Activated CD4-positive, alpha-beta T cell treated with anti-CD3 and anti-CD28 coated beads, Interleukin-2, amount 10 ng/mL, durations not matched to agents 24 days and 14 days (primary cell): Measurements from ENCODE around the gene AS3MT. TPM values are rescaled to one million over a fixed set of nuclear protein-coding genes. Genes with fewer than 3 reads are reported as not detected.
"Not testable (repeated sequence)": the region's sequence is repeated elsewhere in the genome, so short reads cannot be mapped to it uniquely, and the experiment has no call there.

Experiments
- DNase-seq: peaks from one replicate; pipeline ENCODE4 v3.0.0; 2022
- H3K27ac Mint-ChIP-seq: one replicate; pipeline ENCODE4 v1.8.0; 2022; ENCODE audit warnings: mild to moderate bottlenecking, mixed read lengths
- H3K27me3 Mint-ChIP-seq: one replicate; pipeline ENCODE4 v1.8.0; 2022; ENCODE audit warnings: mixed read lengths
- H3K36me3 Mint-ChIP-seq: one replicate; pipeline ENCODE4 v1.8.0; 2022; ENCODE audit warnings: low read depth, mild to moderate bottlenecking, mixed read lengths
- H3K4me1 Mint-ChIP-seq: one replicate; pipeline ENCODE4 v1.8.0; 2021; ENCODE audit warnings: mixed read lengths
- H3K4me3 Mint-ChIP-seq: one replicate; pipeline ENCODE4 v1.8.0; 2022; ENCODE audit warnings: mild to moderate bottlenecking, moderate library complexity, mixed read lengths
- H3K9me3 Mint-ChIP-seq: one replicate; pipeline ENCODE4 v1.8.0; 2021; ENCODE audit warnings: mixed read lengths
- intact Hi-C: fragments of 100-400 bp; cut with micrococcal nuclease; formaldehyde crosslinking; loops from one replicate; pipeline ENCODE4 v1.15.1; 2023
- total RNA-seq: library from RNA; stranded (reverse); gene quantifications from 2 replicates; pipeline ENCODE4 v1.2.3, GENCODE V29; 2022

AS3MT gene, protein sequence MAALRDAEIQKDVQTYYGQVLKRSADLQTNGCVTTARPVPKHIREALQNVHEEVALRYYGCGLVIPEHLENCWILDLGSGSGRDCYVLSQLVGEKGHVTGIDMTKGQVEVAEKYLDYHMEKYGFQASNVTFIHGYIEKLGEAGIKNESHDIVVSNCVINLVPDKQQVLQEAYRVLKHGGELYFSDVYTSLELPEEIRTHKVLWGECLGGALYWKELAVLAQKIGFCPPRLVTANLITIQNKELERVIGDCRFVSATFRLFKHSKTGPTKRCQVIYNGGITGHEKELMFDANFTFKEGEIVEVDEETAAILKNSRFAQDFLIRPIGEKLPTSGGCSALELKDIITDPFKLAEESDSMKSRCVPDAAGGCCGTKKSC
- 0.57 and 0.79 TPM in 2 replicates for total RNA-seq

DNA sequence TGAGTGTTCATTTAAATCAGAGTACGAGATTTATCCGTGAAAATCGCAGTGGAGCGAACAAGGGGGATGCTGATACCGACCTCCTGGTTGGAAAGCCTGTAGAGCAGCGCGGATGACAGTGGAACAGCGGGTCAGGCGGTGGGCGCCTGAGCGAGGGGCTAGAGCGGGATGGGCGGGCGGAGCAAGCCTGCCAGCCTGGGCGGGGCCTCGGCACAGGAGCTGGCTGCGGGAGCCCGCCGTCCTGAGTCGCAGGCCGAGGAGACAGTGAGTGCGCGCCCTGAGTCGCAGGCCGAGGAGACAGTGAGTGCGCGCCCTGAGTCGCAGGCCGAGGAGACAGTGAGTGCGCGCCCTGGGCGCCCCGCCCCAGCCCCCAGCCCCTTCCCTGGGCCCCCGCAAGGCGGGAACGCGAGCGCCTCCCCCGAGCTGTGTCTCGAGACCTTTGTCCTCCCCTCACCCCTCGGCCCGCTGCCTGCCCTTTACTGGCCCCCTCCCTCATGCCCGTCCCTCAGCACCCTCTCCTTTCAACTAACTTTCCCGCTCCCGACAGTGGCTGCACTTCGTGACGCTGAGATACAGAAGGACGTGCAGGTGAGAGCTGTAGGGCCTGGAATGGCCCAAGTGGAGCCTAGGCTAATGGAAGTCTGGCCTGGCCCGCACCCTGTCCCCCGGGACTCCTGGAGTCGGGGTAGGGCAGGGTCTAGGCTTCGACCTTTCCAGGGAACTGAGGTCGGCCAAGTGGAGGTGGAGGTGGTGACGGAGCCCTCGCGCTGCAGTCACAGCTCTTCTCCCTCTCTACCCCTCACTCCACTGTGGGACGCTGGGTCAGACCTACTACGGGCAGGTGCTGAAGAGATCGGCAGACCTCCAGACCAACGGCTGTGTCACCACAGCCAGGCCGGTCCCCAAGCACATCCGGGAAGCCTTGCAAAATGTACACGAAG is at the start of gene AS3MT:
TSS of gene AS3MT (plus strand) at position 213 of the 941 bp plus-strand sequence. CDS start at position 336, 123 bp downstream.
- intact Hi-C loops, result no loop called here
- Mint-ChIP-seq H3K27me3 (peaks cover 22% of the 10 kb centered on the region), H3K9me3 (no peaks in the 10 kb centered on the region), H3K36me3 (no peaks in the 10 kb centered on the region), H3K4me3 (peak within 1 kb of the TSS; percentile 76), H3K27ac (no peak within 1 kb of the TSS), H3K4me1 (peaks cover 6% of the 10 kb centered on the region)
- DNase-seq, result peak; percentile 72

DNA sequence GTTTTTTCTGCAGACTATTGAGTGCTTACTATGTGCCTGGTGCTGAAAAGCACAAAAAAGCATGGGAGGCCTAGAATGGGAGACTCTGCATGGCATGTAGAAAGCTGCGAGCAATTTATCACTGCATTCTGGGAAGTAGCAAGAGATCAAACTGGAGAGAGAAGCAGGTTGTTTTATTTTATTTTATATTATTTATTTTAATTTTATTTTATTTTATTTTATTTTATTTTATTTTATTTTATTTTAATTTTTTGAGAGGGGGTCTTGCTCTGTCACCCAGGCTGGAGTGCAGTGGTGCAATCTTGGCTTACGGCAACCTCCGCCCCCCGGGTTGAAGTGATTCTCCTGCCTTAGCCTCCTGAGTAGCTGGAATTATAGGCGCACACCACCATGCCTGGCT is 49.3 kb upstream of the AS3MT start:
- H3K27me3 Mint-ChIP-seq, H3K36me3 Mint-ChIP-seq, H3K27ac Mint-ChIP-seq, DNase-seq, H3K4me3 Mint-ChIP-seq, H3K9me3 Mint-ChIP-seq, H3K4me1 Mint-ChIP-seq, intact Hi-C loops: not testable (repeated sequence)

DNA sequence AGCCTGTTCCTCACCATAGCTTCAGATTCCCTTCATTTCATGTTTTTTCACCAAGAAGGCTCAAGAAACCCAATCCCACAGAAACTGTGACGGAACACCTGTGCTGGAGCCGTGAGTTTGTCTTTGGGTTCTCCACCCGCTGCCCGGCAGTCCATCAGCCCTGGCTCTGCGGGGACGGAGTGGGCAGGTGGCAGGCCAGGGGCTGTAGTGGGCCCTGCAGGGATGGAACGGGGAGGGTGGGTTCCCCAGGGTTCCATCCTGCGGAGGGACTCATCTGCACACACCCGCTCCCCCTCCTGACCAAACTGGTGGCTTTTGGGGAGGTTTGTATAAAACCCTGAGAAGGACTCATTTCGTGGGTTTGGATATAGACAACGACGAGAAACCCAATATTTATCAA is 47.0 kb upstream of the AS3MT start:
- no peak overlapping the region for H3K4me3 Mint-ChIP-seq
- no peak overlapping the region for H3K27ac Mint-ChIP-seq
- H3K36me3 Mint-ChIP-seq, result no peaks in the 10 kb centered on the region
- no peak for DNase-seq
- intact Hi-C loops, result no loop called here
- H3K27me3 Mint-ChIP-seq, result no peaks in the 10 kb centered on the region
- no peaks in the 10 kb centered on the region for H3K4me1 Mint-ChIP-seq
- H3K9me3 Mint-ChIP-seq, result no peaks in the 10 kb centered on the region

DNA sequence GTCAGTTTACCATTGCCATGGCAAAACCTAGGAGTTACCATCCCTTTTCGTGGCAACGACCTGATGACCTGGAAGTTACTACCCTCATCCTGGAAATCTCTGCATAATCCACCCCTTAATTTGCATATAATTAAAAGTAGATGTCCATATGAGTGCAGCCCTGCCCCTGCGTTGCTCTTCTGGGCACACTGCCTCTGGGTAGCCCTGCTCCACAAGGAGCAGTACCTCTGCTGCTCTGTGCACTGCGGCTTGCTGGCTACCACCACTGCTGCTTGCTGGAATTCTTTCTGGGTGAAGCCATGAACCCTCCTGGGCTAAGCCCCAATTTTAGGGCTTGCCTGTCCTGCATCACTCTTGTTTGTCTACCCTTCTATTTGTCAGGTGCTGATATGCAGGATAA is 44.6 kb upstream of the AS3MT start:
- Mint-ChIP-seq H3K4me3 (no peak overlapping the region), H3K27ac (no peak overlapping the region), H3K4me1 (no peaks in the 10 kb centered on the region), H3K27me3 (no peaks in the 10 kb centered on the region), H3K9me3 (no peaks in the 10 kb centered on the region), H3K36me3 (no peaks in the 10 kb centered on the region)
- intact Hi-C loops, result no loop called here
- no peak for DNase-seq

DNA sequence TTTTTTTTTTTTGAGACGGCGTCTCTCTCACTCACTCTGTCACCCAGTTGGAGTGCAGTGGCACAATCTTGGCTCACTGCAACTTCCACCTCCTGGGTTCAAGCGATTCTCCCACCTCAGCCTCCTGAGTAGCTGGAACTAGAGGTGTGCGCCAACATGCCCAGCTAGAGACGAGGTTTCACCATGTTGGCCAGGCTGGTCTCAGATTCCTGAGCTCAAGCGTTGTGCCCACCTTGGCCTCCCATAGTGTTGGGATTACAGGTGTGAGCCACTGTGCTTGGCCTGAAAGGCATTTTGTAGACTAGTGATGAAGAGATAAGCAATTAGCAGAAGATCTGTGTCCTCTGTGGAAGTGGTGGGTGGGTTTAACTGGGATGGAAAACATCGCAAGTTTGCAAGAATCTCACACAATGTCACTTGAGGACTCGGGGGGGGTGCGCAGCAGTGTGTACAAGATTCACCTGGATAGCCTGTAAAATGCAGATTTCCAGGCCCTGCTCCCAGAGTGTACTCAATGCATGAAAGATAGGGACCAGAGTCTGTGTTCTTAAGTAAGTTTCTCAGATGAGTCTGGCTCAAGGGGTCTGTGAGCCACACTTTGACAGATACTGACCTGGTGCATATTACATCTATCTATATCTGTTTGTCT is 43.0 kb upstream of the AS3MT start:
- Mint-ChIP-seq H3K9me3 (no peaks in the 10 kb centered on the region), H3K36me3 (no peaks in the 10 kb centered on the region), H3K4me1 (no peaks in the 10 kb centered on the region), H3K27me3 (no peaks in the 10 kb centered on the region), H3K4me3 (no peak overlapping the region), H3K27ac (no peak overlapping the region)
- intact Hi-C loops, result no loop called here
- DNase-seq, result no peak

DNA sequence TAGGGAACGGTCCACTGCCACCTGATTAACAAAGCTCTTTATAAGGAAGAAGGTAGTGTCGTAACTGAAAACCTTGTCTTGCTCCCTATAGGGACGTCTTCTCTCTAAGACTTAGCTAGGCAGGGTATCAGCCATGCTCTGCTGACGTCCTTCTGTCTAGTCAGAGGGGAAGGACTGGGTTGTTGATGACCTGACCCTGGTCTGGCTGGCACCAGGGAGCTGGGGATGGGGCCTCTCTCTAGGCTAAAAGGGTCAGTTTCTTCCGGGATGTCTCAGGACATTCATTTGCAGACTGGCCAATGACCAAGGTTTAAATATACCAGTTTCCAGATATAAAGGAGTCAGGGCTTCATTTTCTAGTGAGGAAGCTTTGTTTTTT is 41.7 kb upstream of the AS3MT start:
- Mint-ChIP-seq H3K27ac (no peak overlapping the region), H3K27me3 (no peaks in the 10 kb centered on the region), H3K4me3 (no peak overlapping the region), H3K36me3 (no peaks in the 10 kb centered on the region), H3K9me3 (no peaks in the 10 kb centered on the region), H3K4me1 (no peaks in the 10 kb centered on the region)
- intact Hi-C loops, result no loop called here
- DNase-seq, result no peak

DNA sequence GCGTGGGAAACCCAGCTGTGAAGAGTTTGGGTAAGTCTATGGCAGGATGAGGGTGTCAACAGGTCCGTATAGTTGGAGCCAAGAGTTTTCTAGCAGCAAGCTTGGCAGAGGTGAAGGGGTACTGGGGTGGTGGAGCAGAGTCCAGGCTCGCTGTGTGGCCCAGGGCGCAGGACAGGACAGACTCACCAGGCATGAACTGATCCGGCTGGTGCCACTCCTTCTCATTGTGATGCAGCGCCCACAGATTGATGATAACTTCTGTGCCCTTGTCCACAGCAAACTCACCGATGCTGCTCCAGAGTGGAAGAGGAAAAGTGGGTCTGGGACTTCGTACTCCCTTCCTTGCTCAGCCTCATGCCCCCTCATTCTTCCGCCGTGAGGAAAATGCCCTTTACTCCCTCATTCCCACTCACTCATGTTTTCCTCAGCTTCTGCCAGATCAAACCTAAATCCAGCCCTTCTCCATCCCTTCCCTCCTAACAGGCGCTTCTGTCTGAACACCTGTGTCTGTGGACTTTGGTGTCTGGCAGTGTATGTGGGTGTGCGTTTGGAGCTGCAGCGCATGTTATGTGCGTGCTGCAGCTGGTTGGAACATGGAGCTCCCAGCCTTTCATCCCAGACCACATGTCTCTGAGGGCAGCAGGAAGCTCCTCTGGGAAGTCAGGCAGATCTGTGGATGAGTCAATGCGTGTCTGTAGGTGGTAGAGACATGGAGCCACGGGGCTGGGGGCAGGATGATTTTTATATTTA is 37.8 kb upstream of the AS3MT start:
- intact Hi-C loops, result loop anchor here (10.0 kb wide), 1 partner anchor 503 kb away; no protein-coding TSS in a partner anchor
- Mint-ChIP-seq H3K4me1 (peaks cover 5% of the 10 kb centered on the region), H3K9me3 (no peaks in the 10 kb centered on the region), H3K27me3 (no peaks in the 10 kb centered on the region), H3K27ac (no peak overlapping the region), H3K36me3 (no peaks in the 10 kb centered on the region), H3K4me3 (no peak overlapping the region)
- DNase-seq, result no peak

DNA sequence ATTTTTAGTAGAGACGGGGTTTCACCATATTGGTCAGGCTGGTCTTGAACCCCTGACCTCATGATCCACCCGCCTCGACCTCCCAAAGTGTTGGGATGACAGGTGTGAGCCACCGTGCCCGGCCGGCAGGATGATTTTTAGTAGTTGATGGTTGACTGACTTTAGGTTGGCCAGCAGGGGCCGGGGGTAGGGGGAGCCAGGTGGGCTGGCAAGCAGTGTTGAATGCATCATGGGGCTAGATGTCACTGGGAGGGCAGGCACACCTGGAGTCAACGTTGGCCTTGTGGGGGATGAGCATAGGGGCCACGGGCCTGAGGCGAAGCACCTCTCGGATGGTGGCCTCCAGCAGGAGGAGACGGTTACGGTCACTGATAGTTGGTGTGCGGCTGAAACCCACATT is 37.0 kb upstream of the AS3MT start:
- Mint-ChIP-seq H3K27ac (no peak overlapping the region), H3K9me3 (no peaks in the 10 kb centered on the region), H3K4me3 (no peak overlapping the region), H3K36me3 (no peaks in the 10 kb centered on the region), H3K4me1 (peaks cover 5% of the 10 kb centered on the region), H3K27me3 (no peaks in the 10 kb centered on the region)
- DNase-seq, result no peak
- intact Hi-C loops, result loop anchor here (10.0 kb wide), 1 partner anchor 503 kb away; no protein-coding TSS in a partner anchor

DNA sequence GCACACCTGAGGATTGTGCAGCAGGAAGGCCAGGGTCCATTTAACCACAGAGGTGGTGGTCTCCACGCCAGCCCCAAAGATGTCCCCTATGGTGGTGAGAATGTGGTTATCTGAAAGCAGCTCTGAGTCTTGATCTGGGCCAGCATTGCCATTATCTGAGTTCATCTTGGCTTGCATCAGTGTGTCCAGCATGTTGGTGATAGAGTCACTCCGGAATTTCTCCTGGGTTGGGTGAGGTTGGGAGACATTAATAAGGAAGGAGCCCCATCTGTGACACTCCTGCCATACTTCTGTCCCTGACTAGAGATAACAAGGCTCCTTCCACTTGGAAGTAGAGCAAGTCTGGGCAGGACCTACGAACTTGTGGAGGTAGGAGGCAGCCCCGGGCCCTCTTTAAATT is 36.3 kb upstream of the AS3MT start:
- Mint-ChIP-seq H3K27me3 (no peaks in the 10 kb centered on the region), H3K4me1 (peaks cover 5% of the 10 kb centered on the region), H3K27ac (no peak overlapping the region), H3K4me3 (no peak overlapping the region), H3K36me3 (no peaks in the 10 kb centered on the region), H3K9me3 (no peaks in the 10 kb centered on the region)
- no peak for DNase-seq
- intact Hi-C loops, result loop anchor here (10.0 kb wide), 1 partner anchor 502 kb away; no protein-coding TSS in a partner anchor

DNA sequence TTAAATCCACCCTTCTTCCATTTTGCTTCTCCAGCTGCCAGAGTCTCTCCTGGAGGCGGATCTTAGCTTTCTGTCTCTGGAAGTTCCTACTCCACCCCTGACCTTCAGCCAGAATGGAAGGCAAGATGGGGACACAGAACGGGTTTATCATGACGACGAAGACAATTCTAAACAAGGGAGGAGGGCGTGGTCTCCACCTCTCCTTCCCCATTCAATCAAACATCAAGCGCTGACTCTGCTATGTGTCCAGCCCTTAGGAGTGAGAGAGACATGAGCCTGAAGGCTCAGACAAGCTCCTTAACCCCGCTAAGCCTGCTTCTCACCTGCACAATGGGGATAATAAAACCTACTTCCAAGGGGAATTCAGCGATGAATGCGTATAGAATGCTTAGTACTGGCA is 35.1 kb upstream of the AS3MT start:
- DNase-seq, result no peak
- Mint-ChIP-seq H3K36me3 (no peaks in the 10 kb centered on the region), H3K27me3 (peaks cover 4% of the 10 kb centered on the region), H3K27ac (no peak overlapping the region), H3K4me1 (peaks cover 5% of the 10 kb centered on the region), H3K4me3 (no peak overlapping the region), H3K9me3 (no peaks in the 10 kb centered on the region)
- intact Hi-C loops, result loop anchor here (10.0 kb wide), 1 partner anchor 501 kb away; no protein-coding TSS in a partner anchor

DNA sequence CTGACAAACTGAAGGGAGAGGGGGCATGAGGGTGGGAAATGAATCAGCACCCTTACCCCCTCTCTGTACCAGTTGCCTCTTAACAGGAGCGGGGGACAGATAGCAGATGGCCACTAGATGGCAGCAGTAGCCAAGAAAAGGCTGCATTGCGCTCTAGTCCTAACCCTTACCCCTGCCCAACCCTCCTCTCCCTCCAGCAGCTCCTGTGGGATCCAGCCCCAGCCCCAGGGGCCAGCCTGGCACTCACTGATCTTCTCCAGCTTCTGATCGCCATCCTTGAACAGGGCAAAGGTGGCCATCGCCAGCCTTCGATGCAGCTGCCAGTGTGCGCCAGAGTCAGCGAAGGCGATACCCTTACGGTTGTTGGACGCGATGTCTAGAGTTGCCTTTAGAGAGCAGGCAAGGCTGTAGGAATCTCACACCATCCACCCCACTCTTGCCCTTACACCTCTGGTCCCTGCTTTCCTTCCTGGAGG is 34.2 kb upstream of the AS3MT start:
- peak; percentile 93 for DNase-seq
- no peak overlapping the region for H3K27ac Mint-ChIP-seq
- no peaks in the 10 kb centered on the region for H3K36me3 Mint-ChIP-seq
- intact Hi-C loops, result loop anchor here (1.0 to 10.0 kb wide), 4 partner anchors 66 to 500 kb away; no protein-coding TSS in a partner anchor
- peaks cover 9% of the 10 kb centered on the region for H3K27me3 Mint-ChIP-seq
- no peaks in the 10 kb centered on the region for H3K9me3 Mint-ChIP-seq
- H3K4me1 Mint-ChIP-seq, result peaks cover 5% of the 10 kb centered on the region
- no peak overlapping the region for H3K4me3 Mint-ChIP-seq

DNA sequence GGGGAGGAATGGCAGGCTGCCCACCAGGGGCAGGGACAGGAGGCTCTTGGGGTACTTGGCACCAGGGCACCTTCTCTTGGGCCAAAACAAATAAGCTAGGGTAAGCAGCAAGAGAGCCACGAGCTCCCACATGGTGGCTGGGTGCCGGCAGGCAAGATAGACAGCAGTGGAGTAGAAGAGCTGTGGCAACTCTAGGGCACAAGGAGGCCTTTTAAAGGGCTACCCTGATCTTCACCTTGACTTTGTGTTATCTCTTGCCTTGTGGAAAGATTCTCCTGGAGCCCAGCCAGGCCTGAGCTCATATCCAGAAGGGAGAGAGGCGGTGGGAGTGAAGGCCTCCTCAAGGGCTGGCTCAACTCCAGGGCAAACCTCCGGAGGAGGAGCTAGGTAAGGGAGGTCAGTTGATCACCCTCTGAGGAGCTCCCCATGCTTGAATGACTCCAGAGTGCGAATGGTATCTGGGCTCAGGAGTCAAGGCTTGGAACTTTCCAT is 32.0 kb upstream of the AS3MT start, which contains the start of gene CYP17A1:
TSS of gene CYP17A1 (minus strand) at position 184 of the 492 bp plus-strand sequence. CDS start at position 132, 52 bp downstream.
- intact Hi-C loops, result loop anchor here (10.0 kb wide), 1 partner anchor 498 kb away; no protein-coding TSS in a partner anchor
- Mint-ChIP-seq H3K4me3 (no peak within 1 kb of the TSS), H3K4me1 (peaks cover 5% of the 10 kb centered on the region), H3K27ac (no peak within 1 kb of the TSS), H3K27me3 (peaks cover 13% of the 10 kb centered on the region), H3K36me3 (no peaks in the 10 kb centered on the region), H3K9me3 (no peaks in the 10 kb centered on the region)
- DNase-seq, result no peak
